HepG2 (cell line): Measurements from ENCODE around the gene CRYGS. TPM values are rescaled to one million over a fixed set of nuclear protein-coding genes. Genes with fewer than 3 reads are reported as not detected.
A peak's percentile ranks its signal among the peaks of the same experiment; 100 is the strongest.

Experiments used
- ATAC-seq: fragments of 200-7000 bp; cut with Tn5 transposase; 3 replicates; pipeline ENCODE4 v1.9.1; 2020; ENCODE audit warnings: mild to moderate bottlenecking, moderate library complexity
- BruUV-seq: library from RNA; stranded (reverse); fragments of 400-500 nt; replicated peaks from 2 replicates; lab custom pipeline; 2021; lab: Mats Ljungman, UMichigan
- CTCF ChIA-PET: fragments of 300-600 bp; formaldehyde crosslinking; extraction: SDS; loops from one replicate; lab custom pipeline; 2021; ENCODE audit warnings: low total read pairs, inconsistent platforms, low intra/inter-chr PET ratio; lab: Yijun Ruan, JAX
- POLR2A ChIA-PET: fragments of 350-600 bp; sonication (Branson Sonifier 250); formaldehyde crosslinking; loops from one replicate; lab custom pipeline; 2020; ENCODE audit warnings: antibody characterized with exemption, inconsistent platforms; lab: Yijun Ruan, JAX
- DNase-seq: peaks from one replicate; pipeline ENCODE4 v3.0.0-alpha.2; 2015; ENCODE audit warnings: low spot score
- FAIRE-seq: peaks from 3 replicates; lab custom pipeline; 2011; peaks lifted over from hg19 to GRCh38; lab: Jason Lieb, UNC
- H2AFZ ChIP-seq: one replicate; pipeline ENCODE4 v1.6.1; 2011; ENCODE audit warnings: low read length, inconsistent platforms
- H3K27ac ChIP-seq: fragments of 300-600 bp; 3 replicates; pipeline ENCODE4 v1.8.0; 2011; ENCODE audit warnings: mixed run types, mild to moderate bottlenecking, mixed read lengths, low read length, inconsistent platforms; ENCODE audit not compliant: insufficient read depth; ENCODE audit errors: extremely low read length
- H3K27me3 ChIP-seq, 2 experiments: fragments of 200-600 bp in 1 of 2; 2 replicates in 1 of 2; 3 replicates in 1 of 2; pipeline versions ENCODE4 v1.6.0 to v1.8.0; 2011; ENCODE audit warnings: low read length in 2 of 2, mild to moderate bottlenecking in 2 of 2, moderate library complexity in 2 of 2, inconsistent platforms in 1 of 2; ENCODE audit not compliant: insufficient read depth in 2 of 2, control insufficient read depth in 1 of 2
- H3K36me3 ChIP-seq, 2 experiments: fragments of 200-600 bp in 1 of 2; replicated peaks in 1 of 2; 2 replicates in 1 of 2; 3 replicates in 1 of 2; pipeline versions ENCODE4 v1.5.1 to v1.8.0; 2011; ENCODE audit warnings: low read length in 2 of 2, inconsistent platforms in 1 of 2; ENCODE audit not compliant: insufficient read depth in 2 of 2, control insufficient read depth in 1 of 2
- H3K4me1 ChIP-seq: 2 replicates; pipeline ENCODE4 v1.5.1; 2012; ENCODE audit warnings: low read length, inconsistent platforms; ENCODE audit not compliant: insufficient read depth
- H3K4me2 ChIP-seq: 2 replicates; pipeline ENCODE4 v1.6.0; 2011; ENCODE audit warnings: low read depth, low read length, inconsistent platforms
- H3K4me3 ChIP-seq, 3 experiments: fragments of 200-600 bp in 1 of 3; sonication (generic), shearing (Covaris generic) in 1 of 3; replicated peaks in 1 of 3; 2 replicates each; pipeline ENCODE4 v1.5.1; 2011 to 2016; ENCODE audit warnings: low read length in 3 of 3, inconsistent platforms in 2 of 3, low read depth in 2 of 3, mild to moderate bottlenecking in 2 of 3, control low read depth in 1 of 3, mixed read lengths in 1 of 3; ENCODE audit not compliant: insufficient read depth in 1 of 3
- H3K79me2 ChIP-seq: one replicate; pipeline ENCODE4 v1.6.1; 2011; ENCODE audit warnings: low read length, inconsistent platforms; ENCODE audit not compliant: insufficient read depth
- H3K9ac ChIP-seq: 2 replicates; pipeline ENCODE4 v1.6.0; 2011; ENCODE audit warnings: mild to moderate bottlenecking, low read depth, low read length, inconsistent platforms; ENCODE audit not compliant: insufficient read depth
- H3K9me3 ChIP-seq: 2 replicates; pipeline ENCODE4 v1.5.1; 2012; ENCODE audit warnings: mild to moderate bottlenecking, low read length
- H4K20me1 ChIP-seq: 2 replicates; pipeline ENCODE4 v1.6.0; 2011; ENCODE audit warnings: inconsistent platforms, mild to moderate bottlenecking, low read length, moderate library complexity; ENCODE audit not compliant: insufficient read depth
- MAFF ChIP-seq: IDR thresholded peaks from 2 replicates; pipeline ENCODE4 v1.6.1; 2011; ENCODE audit warnings: low read depth, low read length, improper control_type of control experiment
- MAFK ChIP-seq, 2 experiments: IDR thresholded peaks in 1 of 2; conservative IDR thresholded peaks in 1 of 2; 2 replicates each; pipeline ENCODE4 v1.6.1; 2011; ENCODE audit warnings: improper control_type of control experiment in 2 of 2, low read length in 2 of 2
- ZNF674 ChIP-seq: sonication (generic); formaldehyde crosslinking; IDR thresholded peaks from 2 replicates; pipeline ENCODE4 v1.5.0; 2020; ENCODE audit warnings: low read depth, mild to moderate bottlenecking, missing genetic modification reagents
- ZSCAN22 ChIP-seq: sonication (generic); formaldehyde crosslinking; IDR thresholded peaks from 2 replicates; pipeline ENCODE4 v1.4.0; 2020; ENCODE audit warnings: mild to moderate bottlenecking, missing genetic modification reagents
- WGBS: methylation state at CpG from one replicate; pipeline ENCODE4 v1.1.6; 2017; ENCODE audit warnings: low lambda C conversion rate; 5-methylcytosine and 5-hydroxymethylcytosine counted together
- in situ Hi-C: cut with HindIII; loops from 2 replicates; pipeline ENCODE4 v1.10.0; 2017; ENCODE audit warnings: low pct_unique_long_range_greater_than_20kb; ENCODE audit not compliant: extremely low pct_ligation_motif_present
- intact Hi-C: fragments of 100-400 bp; cut with micrococcal nuclease; formaldehyde crosslinking; loops from one replicate; pipeline ENCODE4 v1.10.0; 2022; ENCODE audit not compliant: unreplicated experiment
- polyA plus RNA-seq, 8 experiments: library from polyadenylated mRNA; depleted of rRNA in 3 of 8; stranded (reverse) in 7 of 8; unstranded in 1 of 8; fragments of >200 nt; fragmentation: Illumina TruSeq in 4 of 8; extraction: Trizol in 4 of 8; gene quantifications; 2 replicates each; pipeline versions ENCODE4 v1.2.1 to v1.2.3, GENCODE V29; 2011 to 2016; ENCODE audit warnings: low read depth in 4 of 8, missing spikeins in 1 of 8, mixed read lengths in 1 of 8; ENCODE audit not compliant: insufficient read depth in 1 of 8
- total RNA-seq, 5 experiments: library from RNA; depleted of rRNA; stranded (reverse); fragments of >200 nt; fragmentation: Illumina TruSeq; extraction: Trizol; gene quantifications; 2 replicates each; pipeline ENCODE4 v1.2.3, GENCODE V29; 2016; ENCODE audit warnings: low read depth in 1 of 5
- TF ChIP-seq, protein P1 (sequence below): sonication (generic); formaldehyde crosslinking; IDR thresholded peaks from 2 replicates; pipeline ENCODE4 v1.4.0; 2020; ENCODE audit warnings: missing genetic modification reagents

CRYGS gene
- total and polyA plus RNA-seq, 2 of the 13 experiments (the other 11 are each of a cell fraction or from before 2014, with no cell fraction given): 2.1 to 6.7 TPM

DNA sequence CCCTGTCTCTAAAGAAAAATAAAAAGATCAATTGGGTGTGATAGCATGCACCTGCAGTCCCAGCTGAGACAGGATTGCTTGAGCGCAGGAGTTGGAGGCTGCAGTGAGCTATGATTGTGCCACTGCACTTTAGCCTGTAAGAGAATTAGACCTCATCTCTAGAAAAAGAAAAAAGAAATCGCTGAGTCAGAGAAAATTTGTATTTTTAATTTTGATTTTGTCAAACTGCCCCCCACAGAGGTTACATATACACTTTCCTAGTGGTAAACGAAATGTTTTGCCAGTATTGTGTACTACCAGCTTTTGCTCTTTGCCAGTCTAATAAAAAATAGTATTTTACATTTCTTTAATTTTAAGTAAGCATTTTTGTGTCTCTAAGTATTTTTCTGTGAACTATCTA lies 5.3 kb upstream of the CRYGS start:
- Histone ChIP-seq H3K9me3 (no peaks in the 10 kb centered on the region), H3K27ac (no peak overlapping the region), H3K79me2 (no peaks in the 10 kb centered on the region), H3K36me3 (peaks cover 1 to 4% of the 10 kb centered on the region in 2 experiments; a peak in 3 of 5 replicates), H4K20me1 (no peaks in the 10 kb centered on the region), H3K4me2 (no peak overlapping the region), H3K4me1 (peaks cover 21% of the 10 kb centered on the region), H2AFZ (no peak overlapping the region), H3K4me3 (no peak overlapping the region), H3K9ac (no peak overlapping the region), H3K27me3 (no peaks in the 10 kb centered on the region)
- FAIRE-seq (no peak), DNase-seq (no peak), ATAC-seq (no peak)
- ChIA-PET CTCF (no interaction called here), POLR2A (interaction anchor here (0.7 kb wide), 1 partner anchor 12 kb away, joined by 3 read pairs; no protein-coding TSS in a partner anchor)
- TF ChIP-seq ZSCAN22 (no peak), ZNF674 (CRISPR knock-in tag) (no peak), MAFF (peak; percentile 87), MAFK (conservative IDR thresholded peaks at IDR 0.05 in 1 of 2, IDR thresholded peaks at IDR 0.05 in 1 of 2; ENCODE audit: low read length in 2 of 2) (peak; percentile 80 to 93)
- TF ChIP-seq, protein P1, sequence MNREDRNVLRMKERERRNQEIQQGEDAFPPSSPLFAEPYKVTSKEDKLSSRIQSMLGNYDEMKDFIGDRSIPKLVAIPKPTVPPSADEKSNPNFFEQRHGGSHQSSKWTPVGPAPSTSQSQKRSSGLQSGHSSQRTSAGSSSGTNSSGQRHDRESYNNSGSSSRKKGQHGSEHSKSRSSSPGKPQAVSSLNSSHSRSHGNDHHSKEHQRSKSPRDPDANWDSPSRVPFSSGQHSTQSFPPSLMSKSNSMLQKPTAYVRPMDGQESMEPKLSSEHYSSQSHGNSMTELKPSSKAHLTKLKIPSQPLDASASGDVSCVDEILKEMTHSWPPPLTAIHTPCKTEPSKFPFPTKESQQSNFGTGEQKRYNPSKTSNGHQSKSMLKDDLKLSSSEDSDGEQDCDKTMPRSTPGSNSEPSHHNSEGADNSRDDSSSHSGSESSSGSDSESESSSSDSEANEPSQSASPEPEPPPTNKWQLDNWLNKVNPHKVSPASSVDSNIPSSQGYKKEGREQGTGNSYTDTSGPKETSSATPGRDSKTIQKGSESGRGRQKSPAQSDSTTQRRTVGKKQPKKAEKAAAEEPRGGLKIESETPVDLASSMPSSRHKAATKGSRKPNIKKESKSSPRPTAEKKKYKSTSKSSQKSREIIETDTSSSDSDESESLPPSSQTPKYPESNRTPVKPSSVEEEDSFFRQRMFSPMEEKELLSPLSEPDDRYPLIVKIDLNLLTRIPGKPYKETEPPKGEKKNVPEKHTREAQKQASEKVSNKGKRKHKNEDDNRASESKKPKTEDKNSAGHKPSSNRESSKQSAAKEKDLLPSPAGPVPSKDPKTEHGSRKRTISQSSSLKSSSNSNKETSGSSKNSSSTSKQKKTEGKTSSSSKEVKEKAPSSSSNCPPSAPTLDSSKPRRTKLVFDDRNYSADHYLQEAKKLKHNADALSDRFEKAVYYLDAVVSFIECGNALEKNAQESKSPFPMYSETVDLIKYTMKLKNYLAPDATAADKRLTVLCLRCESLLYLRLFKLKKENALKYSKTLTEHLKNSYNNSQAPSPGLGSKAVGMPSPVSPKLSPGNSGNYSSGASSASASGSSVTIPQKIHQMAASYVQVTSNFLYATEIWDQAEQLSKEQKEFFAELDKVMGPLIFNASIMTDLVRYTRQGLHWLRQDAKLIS (CRISPR knock-in tag): no peak
- 91% methylated on average over 3 of the region's 3 CpGs for WGBS
- in situ Hi-C loops: no loop called here
- BruUV-seq: no TSS peak
- intact Hi-C loops: no loop called here
